SK-N-SH (cell line): ENCODE results near the gene LACTB. TPM values are rescaled to one million over a fixed set of nuclear protein-coding genes. Genes with fewer than 3 reads are reported as not detected.

Source experiments
- CHD2 ChIP-seq: fragments of 150-350 bp; IDR thresholded peaks from 2 replicates; pipeline ENCODE4 v1.6.1; 2018; ENCODE audit warnings: low read length; ENCODE audit not compliant: partially characterized antibody
- ELF1 ChIP-seq: IDR thresholded peaks from 2 replicates; pipeline ENCODE4 v1.4.0; 2012
- EZH2phosphoT487 ChIP-seq: fragments of 200-600 bp; sonication (generic); IDR thresholded peaks from 2 replicates; pipeline ENCODE4 v1.6.1; 2017; ENCODE audit warnings: low read depth, mixed run types, mild to moderate bottlenecking, antibody characterized with exemption, moderate library complexity, borderline replicate concordance
- FOSL2 ChIP-seq: IDR thresholded peaks from 2 replicates; pipeline ENCODE4 v1.4.0; 2012; ENCODE audit warnings: low read depth, mild to moderate bottlenecking, moderate library complexity, borderline replicate concordance
- FOXJ3 ChIP-seq: sonication (generic); formaldehyde crosslinking; IDR thresholded peaks from 2 replicates; pipeline ENCODE4 v1.5.1; 2020; ENCODE audit warnings: mild to moderate bottlenecking, missing genetic modification reagents
- FOXM1 ChIP-seq: IDR thresholded peaks from 2 replicates; pipeline ENCODE4 v1.4.0; 2012; ENCODE audit warnings: low read depth, mild to moderate bottlenecking
- GABPA ChIP-seq: IDR thresholded peaks from 2 replicates; pipeline ENCODE4 v1.4.0; 2012; ENCODE audit warnings: low read depth, mild to moderate bottlenecking
- GATA2 ChIP-seq: sonication (generic); formaldehyde crosslinking; IDR thresholded peaks from 2 replicates; pipeline ENCODE4 v1.5.0; 2020; ENCODE audit warnings: mild to moderate bottlenecking, missing genetic modification reagents
- NFIC ChIP-seq: IDR thresholded peaks from 2 replicates; pipeline ENCODE4 v1.4.0; 2012; ENCODE audit warnings: borderline replicate concordance
- NRF1 ChIP-seq: IDR thresholded peaks from 2 replicates; pipeline ENCODE4 v1.6.1; 2012; ENCODE audit warnings: low read depth, mild to moderate bottlenecking, low read length
- PBX3 ChIP-seq: IDR thresholded peaks from 2 replicates; pipeline ENCODE4; 2012
- RAD21 ChIP-seq: IDR thresholded peaks from 2 replicates; pipeline ENCODE4 v1.6.1; 2012; ENCODE audit warnings: mild to moderate bottlenecking, low read length
- RCOR1 ChIP-seq: fragments of 150-350 bp; IDR thresholded peaks from 2 replicates; pipeline ENCODE4 v1.6.1; 2017; ENCODE audit warnings: antibody characterized with exemption, low read length
- REST ChIP-seq: IDR thresholded peaks from 2 replicates; pipeline ENCODE4 v1.6.1; 2012; ENCODE audit warnings: mild to moderate bottlenecking, low read depth, low read length, moderate library complexity
- TCF12 ChIP-seq: IDR thresholded peaks from 2 replicates; pipeline ENCODE4 v1.4.0; 2012
- USF1 ChIP-seq: IDR thresholded peaks from 2 replicates; pipeline ENCODE4 v1.4.0; 2012; ENCODE audit warnings: low read depth, borderline replicate concordance
- USF2 ChIP-seq: fragments of 150-350 bp; IDR thresholded peaks from 2 replicates; pipeline ENCODE4 v1.6.1; 2017; ENCODE audit warnings: antibody characterized with exemption, low read length, low read depth, borderline replicate concordance
- polyA plus RNA-seq, 3 experiments: library from polyadenylated mRNA; depleted of rRNA; stranded (reverse); fragments of >200 nt; gene quantifications; 2 replicates each; pipeline ENCODE4 v1.2.3, GENCODE V29; 2012

The LACTB gene
- polyA plus RNA-seq, 1 of the 3 experiments (the other 2 are of a cell fraction): 23.3 TPM

GRCh38 chr15:63188926-63189871 is 67.5 kb downstream of the LACTB start, which contains the start of gene RAB8B (continued):
- no peak for TF ChIP-seq PBX3
- TF ChIP-seq GABPA: peak; percentile 32; the same call in 1 of the 2 replicates
- TF ChIP-seq GATA2: no peak
- no peak for TF ChIP-seq FOXJ3 (CRISPR knock-in tag)
- no peak for TF ChIP-seq RCOR1
- no peak for TF ChIP-seq USF1
- TF ChIP-seq NFIC: no peak
- no peak for TF ChIP-seq TCF12
- TF ChIP-seq RAD21: peak; percentile 17; the same call in 1 of the 2 replicates
- peak; percentile 46 for TF ChIP-seq NRF1
- TF ChIP-seq USF2: no peak
- peak; percentile 22; the same call in 1 of the 2 replicates for TF ChIP-seq ELF1
- no peak for TF ChIP-seq FOSL2
- TF ChIP-seq EZH2phosphoT487: no peak
- no peak for TF ChIP-seq REST
- no peak for TF ChIP-seq FOXM1
- peak; percentile 71 for TF ChIP-seq CHD2
